GM18508 (cell line): ENCODE results near the gene ANK3.

ENCODE experiments used
- ATAC-seq: cut with Tn5 transposase; IDR thresholded peaks from one replicate; pipeline ENCODE4 v1.9.1; 2021; ENCODE audit warnings: moderate number of reproducible peaks; ENCODE audit not compliant: insufficient read depth, unreplicated experiment

Gene ANK3

GRCh38 chr10:60382946-60383681 is 6.6 kb downstream of the ANK3 start:
- no peak for ATAC-seq

- ATAC-seq, result no peak
Observed at GRCh38 chr10:60380781-60381180, 8.9 kb downstream of the ANK3 start.

- no peak for ATAC-seq
Observed at GRCh38 chr10:60377955-60378354, 11.7 kb downstream of the ANK3 start.

- no peak for ATAC-seq
Observed at GRCh38 chr10:60377042-60377352, 12.7 kb downstream of the ANK3 start.

- no peak for ATAC-seq
Observed at GRCh38 chr10:60376221-60377041, 13.2 kb downstream of the ANK3 start.

GRCh38 chr10:60375293-60376004 is 14.2 kb downstream of the ANK3 start:
- ATAC-seq, result no peak

GRCh38 chr10:60374836-60375235 is 14.8 kb downstream of the ANK3 start:
- ATAC-seq, result no peak

- ATAC-seq, result no peak
Observed at GRCh38 chr10:60372436-60372835, 17.2 kb downstream of the ANK3 start.

GRCh38 chr10:60369547-60369930 is 20.1 kb downstream of the ANK3 start:
- no peak for ATAC-seq

GRCh38 chr10:60368875-60369546 is 20.7 kb downstream of the ANK3 start:
- ATAC-seq, result no peak

GRCh38 chr10:60367901-60368300 is 21.8 kb downstream of the ANK3 start:
- ATAC-seq, result no peak

GRCh38 chr10:60367431-60367830 is 22.2 kb downstream of the ANK3 start:
- ATAC-seq, result no peak

GRCh38 chr10:60367024-60367423 is 22.7 kb downstream of the ANK3 start:
- no peak for ATAC-seq

GRCh38 chr10:60363187-60363586 is 26.5 kb downstream of the ANK3 start:
- ATAC-seq, result no peak

GRCh38 chr10:60362461-60362860 is 27.2 kb downstream of the ANK3 start:
- no peak for ATAC-seq

GRCh38 chr10:60359066-60359465 is 30.6 kb downstream of the ANK3 start:
- no peak for ATAC-seq

GRCh38 chr10:60358282-60358681 is 31.4 kb downstream of the ANK3 start:
- peak; percentile 94 for ATAC-seq

GRCh38 chr10:60353519-60354258 is 36.0 kb downstream of the ANK3 start:
- no peak for ATAC-seq

- peak; percentile 47 for ATAC-seq
Observed at GRCh38 chr10:60352105-60352504, 37.6 kb downstream of the ANK3 start.
